Keratinocyte (primary cell): ENCODE measurements around the gene NUMB. TPM values are rescaled to one million over a fixed set of nuclear protein-coding genes. Genes with fewer than 3 reads are reported as not detected.

Source experiments
- DNase-seq: peaks from one replicate; pipeline ENCODE4 v3.0.0-alpha.2; 2011; ENCODE audit warnings: low read depth, missing footprints, low spot score
- FAIRE-seq: peaks from 2 replicates; lab custom pipeline; 2011; peaks lifted over from hg19 to GRCh38; lab: Jason Lieb, UNC
- H2AFZ ChIP-seq: 2 replicates; pipeline ENCODE4 v1.6.0; 2012; ENCODE audit warnings: low read length, control low read depth, inconsistent platforms; ENCODE audit not compliant: control insufficient read depth
- H3K27ac ChIP-seq: 2 replicates; pipeline ENCODE4 v1.5.1; 2011; ENCODE audit warnings: low read length; ENCODE audit not compliant: control insufficient read depth, insufficient read depth
- H3K27me3 ChIP-seq: 3 replicates; pipeline ENCODE4 v1.6.0; 2011; ENCODE audit warnings: low read length; ENCODE audit not compliant: control insufficient read depth, insufficient read depth; ENCODE audit errors: extremely low read depth
- H3K36me3 ChIP-seq, 2 experiments: 2 replicates in 1 of 2; 3 replicates in 1 of 2; pipeline ENCODE4 v1.5.1; 2011; ENCODE audit warnings: low read length in 2 of 2, mild to moderate bottlenecking in 1 of 2; ENCODE audit not compliant: control insufficient read depth in 2 of 2, insufficient read depth in 2 of 2; ENCODE audit errors: extremely low read depth in 1 of 2
- H3K4me1 ChIP-seq: 3 replicates; pipeline ENCODE4 v1.5.1; 2011; ENCODE audit warnings: low read length; ENCODE audit not compliant: control insufficient read depth, insufficient read depth; ENCODE audit errors: extremely low read depth
- H3K4me2 ChIP-seq: 3 replicates; pipeline ENCODE4 v1.6.0; 2011; ENCODE audit warnings: low read depth, low read length; ENCODE audit not compliant: control insufficient read depth, insufficient read depth; ENCODE audit errors: extremely low read depth
- H3K4me3 ChIP-seq, 3 experiments: fragments of 200-600 bp in 1 of 3; sonication (generic) in 1 of 3; 2 replicates in 2 of 3; 3 replicates in 1 of 3; pipeline ENCODE4 v1.5.1; 2011 to 2016; ENCODE audit warnings: low read length in 3 of 3, mild to moderate bottlenecking in 3 of 3, control low read depth in 2 of 3, inconsistent platforms in 1 of 3, low read depth in 1 of 3, mixed read lengths in 1 of 3, mixed run types in 1 of 3, moderate library complexity in 1 of 3; ENCODE audit not compliant: control insufficient read depth in 2 of 3, insufficient read depth in 2 of 3; ENCODE audit errors: extremely low read depth in 1 of 3
- H3K79me2 ChIP-seq: 2 replicates; pipeline ENCODE4 v1.6.0; 2012; ENCODE audit warnings: low read length; ENCODE audit not compliant: control insufficient read depth, insufficient read depth
- H3K9ac ChIP-seq: 3 replicates; pipeline ENCODE4 v1.6.0; 2011; ENCODE audit warnings: low read length; ENCODE audit not compliant: control insufficient read depth, insufficient read depth; ENCODE audit errors: extremely low read depth
- H3K9me1 ChIP-seq: 3 replicates; pipeline ENCODE4 v1.6.0; 2011; ENCODE audit warnings: low read length; ENCODE audit not compliant: control insufficient read depth, insufficient read depth; ENCODE audit errors: extremely low read depth
- H3K9me3 ChIP-seq: 2 replicates; pipeline ENCODE4 v1.5.1; 2012; ENCODE audit warnings: low read depth, low read length; ENCODE audit not compliant: control insufficient read depth
- H4K20me1 ChIP-seq: 3 replicates; pipeline ENCODE4 v1.6.0; 2011; ENCODE audit warnings: low read length; ENCODE audit not compliant: control insufficient read depth, insufficient read depth; ENCODE audit errors: extremely low read depth
- EZH2 ChIP-seq: IDR thresholded peaks from one replicate; pipeline ENCODE4 v1.6.1; 2012; ENCODE audit warnings: inconsistent platforms, mild to moderate bottlenecking, low read length, moderate library complexity
- dilution Hi-C: fragments of 300-500 bp; cut with MboI; formaldehyde crosslinking; loops from one replicate; pipeline ENCODE4 v1.7.0; 2020; ENCODE audit warnings: low sequenced_read_pairs; ENCODE audit not compliant: extremely low pct_ligation_motif_present
- polyA plus RNA-seq, 5 experiments: library from polyadenylated mRNA; depleted of rRNA in 3 of 5; stranded (reverse) in 3 of 5; stranded (forward) in 1 of 5; unstranded in 1 of 5; fragments of >200 nt; gene quantifications; 1 replicate in 1 of 5; 2 replicates in 3 of 5; 3 replicates in 1 of 5; pipeline versions ENCODE4 v1.2.1 to v1.2.3, GENCODE V29; 2011 to 2012; ENCODE audit warnings: missing spikeins in 2 of 5, low read depth in 1 of 5, low replicate concordance in 1 of 5
- TF ChIP-seq, protein P1 (sequence below), 3 experiments: IDR thresholded peaks in 1 of 3; conservative IDR thresholded peaks in 1 of 3; optimal IDR thresholded peaks in 1 of 3; 2 replicates in 2 of 3; 3 replicates in 1 of 3; pipeline versions ENCODE3 to v1.5.1; 2011; ENCODE audit warnings: low read length in 3 of 3, mild to moderate bottlenecking in 3 of 3, moderate library complexity in 2 of 3, control low read depth in 1 of 3, inconsistent platforms in 1 of 3; ENCODE audit not compliant: insufficient read depth in 2 of 3; ENCODE audit errors: extremely low read depth in 1 of 3

Gene NUMB
- polyA plus RNA-seq, 1 donor (not counting 4 experiments of a cell fraction or from before 2014, with no cell fraction given), result 110 TPM

DNA sequence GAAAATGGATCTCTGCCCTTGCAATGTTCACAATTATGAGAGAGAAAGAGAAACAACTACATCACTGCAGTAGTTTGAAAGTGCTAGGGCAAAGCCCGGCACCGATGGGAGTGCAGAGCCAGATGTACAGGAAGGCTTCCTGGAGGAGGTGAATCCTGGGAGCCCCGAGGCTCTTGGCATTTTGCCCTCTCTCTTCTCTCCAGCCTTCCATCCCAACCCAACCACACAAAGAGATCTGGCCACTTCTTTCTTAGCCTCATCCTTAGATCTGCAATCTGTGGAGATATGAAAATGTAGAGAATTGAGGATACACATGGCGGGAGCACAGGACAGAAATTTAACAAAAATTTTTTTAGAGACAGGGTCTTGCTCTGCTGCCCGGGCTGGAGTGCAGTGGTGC lies 224.3 kb downstream of the NUMB start:
- FAIRE-seq, result no peak

DNA sequence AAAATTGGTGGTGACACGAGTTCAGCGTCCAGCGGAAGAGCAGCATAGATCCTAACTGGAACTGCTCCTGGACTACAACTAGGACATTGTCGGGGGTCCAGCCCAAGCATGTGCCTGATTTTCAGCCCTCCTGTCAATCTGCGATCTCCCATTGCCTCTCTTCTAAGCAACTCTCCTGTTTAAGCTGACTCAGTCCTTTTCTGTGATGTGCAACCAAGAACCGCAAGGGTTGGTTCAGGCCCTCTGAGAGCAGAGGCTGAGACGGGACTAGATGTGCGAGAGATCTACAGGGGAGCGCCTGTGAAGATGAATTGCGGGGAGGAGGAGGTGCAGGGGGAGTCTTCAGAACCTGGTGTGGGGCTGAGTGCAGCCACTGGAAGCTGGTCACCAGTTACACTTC lies 224.8 kb downstream of the NUMB start:
- Histone ChIP-seq H3K79me2 (no peaks in the 10 kb centered on the region), H4K20me1 (peaks cover 3% of the 10 kb centered on the region), H3K27ac (no peak overlapping the region), H3K4me2 (no peak overlapping the region), H3K9me1 (no peaks in the 10 kb centered on the region), H3K4me3 (no peak overlapping the region), H3K9me3 (no peaks in the 10 kb centered on the region), H3K36me3 (no peaks in the 10 kb centered on the region), H3K27me3 (peaks cover 67% of the 10 kb centered on the region), H3K4me1 (peaks cover 12% of the 10 kb centered on the region), H2AFZ (no peak overlapping the region), H3K9ac (no peak overlapping the region)
- no peak for DNase-seq
- dilution Hi-C loops, result no loop called here
- TF ChIP-seq EZH2, result no peak
- TF ChIP-seq, protein P1, sequence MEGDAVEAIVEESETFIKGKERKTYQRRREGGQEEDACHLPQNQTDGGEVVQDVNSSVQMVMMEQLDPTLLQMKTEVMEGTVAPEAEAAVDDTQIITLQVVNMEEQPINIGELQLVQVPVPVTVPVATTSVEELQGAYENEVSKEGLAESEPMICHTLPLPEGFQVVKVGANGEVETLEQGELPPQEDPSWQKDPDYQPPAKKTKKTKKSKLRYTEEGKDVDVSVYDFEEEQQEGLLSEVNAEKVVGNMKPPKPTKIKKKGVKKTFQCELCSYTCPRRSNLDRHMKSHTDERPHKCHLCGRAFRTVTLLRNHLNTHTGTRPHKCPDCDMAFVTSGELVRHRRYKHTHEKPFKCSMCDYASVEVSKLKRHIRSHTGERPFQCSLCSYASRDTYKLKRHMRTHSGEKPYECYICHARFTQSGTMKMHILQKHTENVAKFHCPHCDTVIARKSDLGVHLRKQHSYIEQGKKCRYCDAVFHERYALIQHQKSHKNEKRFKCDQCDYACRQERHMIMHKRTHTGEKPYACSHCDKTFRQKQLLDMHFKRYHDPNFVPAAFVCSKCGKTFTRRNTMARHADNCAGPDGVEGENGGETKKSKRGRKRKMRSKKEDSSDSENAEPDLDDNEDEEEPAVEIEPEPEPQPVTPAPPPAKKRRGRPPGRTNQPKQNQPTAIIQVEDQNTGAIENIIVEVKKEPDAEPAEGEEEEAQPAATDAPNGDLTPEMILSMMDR (optimal IDR thresholded peaks at IDR 0.05 in 1 of 3, IDR thresholded peaks at IDR 0.05 in 1 of 3, conservative IDR thresholded peaks at IDR 0.05 in 1 of 3; ENCODE audit: extremely low read depth in 1 of 3, insufficient read depth in 2 of 3, low read length in 3 of 3), result no peak
- FAIRE-seq, result no peak

More for the DNA sequence above, 224.3 kb downstream of the NUMB start:
- TF ChIP-seq EZH2, result no peak
- TF ChIP-seq, protein P1 (optimal IDR thresholded peaks at IDR 0.05 in 1 of 3, IDR thresholded peaks at IDR 0.05 in 1 of 3, conservative IDR thresholded peaks at IDR 0.05 in 1 of 3; ENCODE audit: extremely low read depth in 1 of 3, insufficient read depth in 2 of 3, low read length in 3 of 3), result no peak
- Histone ChIP-seq H3K9me3 (no peaks in the 10 kb centered on the region), H3K4me3 (no peak overlapping the region), H2AFZ (no peak overlapping the region), H4K20me1 (peaks cover 3% of the 10 kb centered on the region), H3K4me1 (peaks cover 12% of the 10 kb centered on the region), H3K36me3 (no peaks in the 10 kb centered on the region), H3K4me2 (no peak overlapping the region), H3K27ac (no peak overlapping the region), H3K9me1 (no peaks in the 10 kb centered on the region), H3K27me3 (peaks cover 70% of the 10 kb centered on the region), H3K79me2 (no peaks in the 10 kb centered on the region), H3K9ac (no peak overlapping the region)
- DNase-seq, result no peak
- dilution Hi-C loops, result no loop called here
